ENCODE measurements around the gene HSPG2. TPM values are rescaled to one million over a fixed set of nuclear protein-coding genes. Genes with fewer than 3 reads are reported as not detected.
A peak's percentile ranks its signal among the peaks of the same experiment; 100 is the strongest.

HSPG2 gene
- total and polyA plus RNA-seq, 9 of the 15 experiments (the other 6 are each of a cell fraction or from before 2014, with no cell fraction given): 0.14 to 160 (median 15.7) TPM

DNA sequence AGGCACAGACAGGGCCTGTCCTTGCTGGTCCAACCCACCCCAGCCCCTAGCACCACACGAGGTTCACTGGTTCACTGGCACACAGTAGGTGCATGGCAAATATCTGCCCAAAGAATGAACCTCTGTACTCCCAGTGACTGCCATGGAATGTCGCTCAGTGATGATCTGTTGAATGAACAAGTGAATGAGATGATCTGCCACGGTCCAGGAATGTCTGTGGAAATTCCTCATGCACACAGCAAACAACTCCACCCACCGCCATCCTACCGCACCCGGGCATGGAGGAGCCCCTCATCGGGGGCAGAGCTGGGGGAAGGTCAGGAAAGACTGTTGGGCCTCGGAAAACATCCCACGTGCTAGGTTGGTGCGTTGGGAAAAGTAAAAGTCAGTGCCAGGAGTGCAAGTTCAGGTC lies 1.7 kb downstream of the HSPG2 start:
- in situ Hi-C loops (cut with MboI) (no loop called here), intact Hi-C loops (cut with micrococcal nuclease) (no loop called here)
- DNase-seq (ENCODE audit: extremely low read depth in 1 of 4, low spot score in 3 of 4) (no peak), ATAC-seq (no peak), FAIRE-seq (no peak)
- Histone ChIP-seq H3K36me3 (ENCODE audit: control insufficient read depth, insufficient read depth, low read length) (peaks cover 39% of the 10 kb centered on the region), H4K20me1 (replicated peaks; ENCODE audit: control insufficient read depth, insufficient read depth, low read length) (peaks cover 8% of the 10 kb centered on the region; the same call in 1 of the 2 replicates), H3K4me2 (ENCODE audit: insufficient read depth, low read length) (peak overlapping the region; percentile 85), H3K27ac (ENCODE audit: extremely low read depth, low read depth, low read length) (peak overlapping the region; percentile 64; the same call in 2 of the 3 replicates), H3K27me3 (ENCODE audit: control insufficient read depth in 2 of 2, insufficient read depth in 2 of 2, low read length in 2 of 2) (no peaks in the 10 kb centered on the region), H2AFZ (ENCODE audit: low read depth, low read length) (0 out of 2 replicates have a peak overlapping the region, but pooled peaks have one; percentile 3), H3K9me3 (replicated peaks; ENCODE audit: control insufficient read depth, insufficient read depth, low read depth, low read length) (no peaks in the 10 kb centered on the region), H3K9ac (ENCODE audit: insufficient read depth in 1 of 2, low read depth in 2 of 2, low read length in 2 of 2) (peak overlapping the region; percentile 64 to 95), H3K4me1 (replicated peaks in 1 of 2; ENCODE audit: control insufficient read depth in 2 of 2, insufficient read depth in 2 of 2, low read length in 2 of 2) (peaks cover 78 to 80% of the 10 kb centered on the region in 2 experiments), H3K4me3 (peak overlapping the region; percentile 57; the same call in 1 of the 2 replicates), H3K9me1 (ENCODE audit: control insufficient read depth, insufficient read depth, low read length) (no peaks in the 10 kb centered on the region), H3K79me2 (ENCODE audit: control insufficient read depth, insufficient read depth, low read length) (peaks cover 64% of the 10 kb centered on the region)
- POLR2A ChIA-PET: interaction anchor here (1.0 to 2.7 kb wide), 6 partner anchors 12 to 36 kb away, joined by 3 to 17 read pairs (median 4); no protein-coding TSS in a partner anchor
- TF ChIP-seq, protein P1, sequence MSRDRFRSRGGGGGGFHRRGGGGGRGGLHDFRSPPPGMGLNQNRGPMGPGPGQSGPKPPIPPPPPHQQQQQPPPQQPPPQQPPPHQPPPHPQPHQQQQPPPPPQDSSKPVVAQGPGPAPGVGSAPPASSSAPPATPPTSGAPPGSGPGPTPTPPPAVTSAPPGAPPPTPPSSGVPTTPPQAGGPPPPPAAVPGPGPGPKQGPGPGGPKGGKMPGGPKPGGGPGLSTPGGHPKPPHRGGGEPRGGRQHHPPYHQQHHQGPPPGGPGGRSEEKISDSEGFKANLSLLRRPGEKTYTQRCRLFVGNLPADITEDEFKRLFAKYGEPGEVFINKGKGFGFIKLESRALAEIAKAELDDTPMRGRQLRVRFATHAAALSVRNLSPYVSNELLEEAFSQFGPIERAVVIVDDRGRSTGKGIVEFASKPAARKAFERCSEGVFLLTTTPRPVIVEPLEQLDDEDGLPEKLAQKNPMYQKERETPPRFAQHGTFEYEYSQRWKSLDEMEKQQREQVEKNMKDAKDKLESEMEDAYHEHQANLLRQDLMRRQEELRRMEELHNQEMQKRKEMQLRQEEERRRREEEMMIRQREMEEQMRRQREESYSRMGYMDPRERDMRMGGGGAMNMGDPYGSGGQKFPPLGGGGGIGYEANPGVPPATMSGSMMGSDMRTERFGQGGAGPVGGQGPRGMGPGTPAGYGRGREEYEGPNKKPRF (IDR thresholded peaks at IDR 0.05; ENCODE audit: low read depth, low read length): no peak
- TF ChIP-seq ZNF24 (IDR thresholded peaks at IDR 0.05): peak; percentile 44; the same call in 1 of the 2 replicates
- TF ChIP-seq ZKSCAN1 (IDR thresholded peaks at IDR 0.05; ENCODE audit: low read depth, low read length): peak; percentile 90
- TF ChIP-seq, protein P2, sequence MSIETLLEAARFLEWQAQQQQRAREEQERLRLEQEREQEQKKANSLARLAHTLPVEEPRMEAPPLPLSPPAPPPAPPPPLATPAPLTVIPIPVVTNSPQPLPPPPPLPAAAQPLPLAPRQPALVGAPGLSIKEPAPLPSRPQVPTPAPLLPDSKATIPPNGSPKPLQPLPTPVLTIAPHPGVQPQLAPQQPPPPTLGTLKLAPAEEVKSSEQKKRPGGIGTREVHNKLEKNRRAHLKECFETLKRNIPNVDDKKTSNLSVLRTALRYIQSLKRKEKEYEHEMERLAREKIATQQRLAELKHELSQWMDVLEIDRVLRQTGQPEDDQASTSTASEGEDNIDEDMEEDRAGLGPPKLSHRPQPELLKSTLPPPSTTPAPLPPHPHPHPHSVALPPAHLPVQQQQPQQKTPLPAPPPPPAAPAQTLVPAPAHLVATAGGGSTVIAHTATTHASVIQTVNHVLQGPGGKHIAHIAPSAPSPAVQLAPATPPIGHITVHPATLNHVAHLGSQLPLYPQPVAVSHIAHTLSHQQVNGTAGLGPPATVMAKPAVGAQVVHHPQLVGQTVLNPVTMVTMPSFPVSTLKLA (conservative IDR thresholded peaks at IDR 0.05): peak in 1 of 2 experiments; percentile 23; a peak in 1 of 4 replicates
- TF ChIP-seq, protein P3, sequence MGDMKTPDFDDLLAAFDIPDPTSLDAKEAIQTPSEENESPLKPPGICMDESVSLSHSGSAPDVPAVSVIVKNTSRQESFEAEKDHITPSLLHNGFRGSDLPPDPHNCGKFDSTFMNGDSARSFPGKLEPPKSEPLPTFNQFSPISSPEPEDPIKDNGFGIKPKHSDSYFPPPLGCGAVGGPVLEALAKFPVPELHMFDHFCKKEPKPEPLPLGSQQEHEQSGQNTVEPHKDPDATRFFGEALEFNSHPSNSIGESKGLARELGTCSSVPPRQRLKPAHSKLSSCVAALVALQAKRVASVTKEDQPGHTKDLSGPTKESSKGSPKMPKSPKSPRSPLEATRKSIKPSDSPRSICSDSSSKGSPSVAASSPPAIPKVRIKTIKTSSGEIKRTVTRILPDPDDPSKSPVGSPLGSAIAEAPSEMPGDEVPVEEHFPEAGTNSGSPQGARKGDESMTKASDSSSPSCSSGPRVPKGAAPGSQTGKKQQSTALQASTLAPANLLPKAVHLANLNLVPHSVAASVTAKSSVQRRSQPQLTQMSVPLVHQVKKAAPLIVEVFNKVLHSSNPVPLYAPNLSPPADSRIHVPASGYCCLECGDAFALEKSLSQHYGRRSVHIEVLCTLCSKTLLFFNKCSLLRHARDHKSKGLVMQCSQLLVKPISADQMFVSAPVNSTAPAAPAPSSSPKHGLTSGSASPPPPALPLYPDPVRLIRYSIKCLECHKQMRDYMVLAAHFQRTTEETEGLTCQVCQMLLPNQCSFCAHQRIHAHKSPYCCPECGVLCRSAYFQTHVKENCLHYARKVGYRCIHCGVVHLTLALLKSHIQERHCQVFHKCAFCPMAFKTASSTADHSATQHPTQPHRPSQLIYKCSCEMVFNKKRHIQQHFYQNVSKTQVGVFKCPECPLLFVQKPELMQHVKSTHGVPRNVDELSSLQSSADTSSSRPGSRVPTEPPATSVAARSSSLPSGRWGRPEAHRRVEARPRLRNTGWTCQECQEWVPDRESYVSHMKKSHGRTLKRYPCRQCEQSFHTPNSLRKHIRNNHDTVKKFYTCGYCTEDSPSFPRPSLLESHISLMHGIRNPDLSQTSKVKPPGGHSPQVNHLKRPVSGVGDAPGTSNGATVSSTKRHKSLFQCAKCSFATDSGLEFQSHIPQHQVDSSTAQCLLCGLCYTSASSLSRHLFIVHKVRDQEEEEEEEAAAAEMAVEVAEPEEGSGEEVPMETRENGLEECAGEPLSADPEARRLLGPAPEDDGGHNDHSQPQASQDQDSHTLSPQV (IDR thresholded peaks at IDR 0.05): peak; percentile 77
- WGBS (ENCODE audit: insufficient coverage, low coverage, missing lambda C conversion rate): 48% methylated on average over 10 of the region's 10 CpGs
- CTCF ChIA-PET (ENCODE audit: low intra/inter-chr PET ratio): no interaction called here
- no TSS peak for BruUV-seq (replicated peaks)
